ES-I3 (cell line): Measurements from ENCODE around the gene GRHPR.
"Not testable (repeated sequence)": the region's sequence is repeated elsewhere in the genome, so short reads cannot be mapped to it uniquely, and the experiment has no call there.

Source experiments
- H3K36me3 ChIP-seq: 2 replicates; pipeline ENCODE4 v1.6.1; 2013; ENCODE audit warnings: mild to moderate bottlenecking, low read length, control low read depth, moderate library complexity; ENCODE audit not compliant: insufficient read depth
- H3K4me1 ChIP-seq: 2 replicates; pipeline ENCODE4 v1.6.1; 2013; ENCODE audit warnings: mild to moderate bottlenecking, control low read depth, low read length; ENCODE audit not compliant: insufficient read depth
- H3K9ac ChIP-seq: 2 replicates; pipeline ENCODE4 v1.6.1; 2013; ENCODE audit warnings: low read depth, mild to moderate bottlenecking, low read length, moderate library complexity
- H3K9me3 ChIP-seq: 2 replicates; pipeline ENCODE4 v1.6.1; 2013; ENCODE audit warnings: mild to moderate bottlenecking, low read length, moderate library complexity; ENCODE audit not compliant: control insufficient read depth, insufficient read depth

GRHPR gene

GRCh38 chr9:37385286-37385685 lies 37.2 kb upstream of the GRHPR start:
- H3K36me3 ChIP-seq, result no peaks in the 10 kb centered on the region
- no peaks in the 10 kb centered on the region for H3K9me3 ChIP-seq
- peaks cover 6% of the 10 kb centered on the region; the same call in 1 of the 2 replicates for H3K4me1 ChIP-seq
- no peak overlapping the region for H3K9ac ChIP-seq

- H3K9me3 ChIP-seq, result no peaks in the 10 kb centered on the region
- H3K4me1 ChIP-seq, result peaks cover 6% of the 10 kb centered on the region; the same call in 1 of the 2 replicates
- H3K9ac ChIP-seq, result no peak overlapping the region
- H3K36me3 ChIP-seq, result no peaks in the 10 kb centered on the region
Observed at GRCh38 chr9:37386988-37387387, 35.5 kb upstream of the GRHPR start.

GRCh38 chr9:37390759-37391158 lies 31.7 kb upstream of the GRHPR start:
- Histone ChIP-seq H3K4me1 (no peaks in the 10 kb centered on the region), H3K9ac (no peak overlapping the region), H3K9me3 (no peaks in the 10 kb centered on the region), H3K36me3 (no peaks in the 10 kb centered on the region)

- H3K4me1 ChIP-seq, result no peaks in the 10 kb centered on the region
- no peaks in the 10 kb centered on the region for H3K36me3 ChIP-seq
- H3K9ac ChIP-seq, result no peak overlapping the region
- H3K9me3 ChIP-seq, result no peaks in the 10 kb centered on the region
Observed at GRCh38 chr9:37392272-37392671, 30.2 kb upstream of the GRHPR start.

- Histone ChIP-seq H3K4me1 (no peaks in the 10 kb centered on the region), H3K9ac (no peak overlapping the region), H3K36me3 (no peaks in the 10 kb centered on the region), H3K9me3 (no peaks in the 10 kb centered on the region)
Observed at GRCh38 chr9:37395229-37395628, 27.3 kb upstream of the GRHPR start.

- H3K4me1 ChIP-seq, result no peaks in the 10 kb centered on the region
Observed at GRCh38 chr9:37395663-37396062, 26.8 kb upstream of the GRHPR start.

GRCh38 chr9:37397948-37398347 lies 24.5 kb upstream of the GRHPR start:
- not testable (repeated sequence) for H3K9me3 ChIP-seq, H3K36me3 ChIP-seq, H3K9ac ChIP-seq, H3K4me1 ChIP-seq

More at GRCh38 chr9:37395663-37396062, 26.8 kb upstream of the GRHPR start:
- H3K36me3 ChIP-seq, result no peaks in the 10 kb centered on the region
- H3K9me3 ChIP-seq, result no peaks in the 10 kb centered on the region
- no peak overlapping the region for H3K9ac ChIP-seq

- Histone ChIP-seq H3K9me3 (no peaks in the 10 kb centered on the region), H3K4me1 (no peaks in the 10 kb centered on the region), H3K36me3 (no peaks in the 10 kb centered on the region), H3K9ac (no peak overlapping the region)
Observed at GRCh38 chr9:37398464-37399025, 24.0 kb upstream of the GRHPR start.

GRCh38 chr9:37399336-37399735 lies 23.2 kb upstream of the GRHPR start:
- no peaks in the 10 kb centered on the region for H3K36me3 ChIP-seq
- H3K4me1 ChIP-seq, result no peaks in the 10 kb centered on the region
- H3K9me3 ChIP-seq, result no peaks in the 10 kb centered on the region
- no peak overlapping the region for H3K9ac ChIP-seq

GRCh38 chr9:37404590-37404989 lies 17.9 kb upstream of the GRHPR start:
- Histone ChIP-seq H3K9me3 (no peaks in the 10 kb centered on the region), H3K36me3 (no peaks in the 10 kb centered on the region), H3K9ac (no peak overlapping the region), H3K4me1 (no peaks in the 10 kb centered on the region; the same call in 1 of the 2 replicates)

GRCh38 chr9:37405350-37405749 lies 17.1 kb upstream of the GRHPR start:
- H3K9ac ChIP-seq, result no peak overlapping the region
- H3K9me3 ChIP-seq, result no peaks in the 10 kb centered on the region
- no peaks in the 10 kb centered on the region; the same call in 1 of the 2 replicates for H3K4me1 ChIP-seq
- no peaks in the 10 kb centered on the region for H3K36me3 ChIP-seq

GRCh38 chr9:37405764-37406380 lies 16.6 kb upstream of the GRHPR start:
- H3K9ac ChIP-seq, result no peak overlapping the region
- H3K4me1 ChIP-seq, result peaks cover 5% of the 10 kb centered on the region; the same call in 1 of the 2 replicates
- no peaks in the 10 kb centered on the region for H3K9me3 ChIP-seq
- H3K36me3 ChIP-seq, result no peaks in the 10 kb centered on the region

- Histone ChIP-seq H3K9ac (no peak overlapping the region), H3K36me3 (no peaks in the 10 kb centered on the region), H3K4me1 (peaks cover 14% of the 10 kb centered on the region; the same call in 1 of the 2 replicates), H3K9me3 (no peaks in the 10 kb centered on the region)
Observed at GRCh38 chr9:37406603-37407401, 15.7 kb upstream of the GRHPR start.

GRCh38 chr9:37407468-37407867 lies 15.0 kb upstream of the GRHPR start:
- no peaks in the 10 kb centered on the region for H3K36me3 ChIP-seq
- H3K9ac ChIP-seq, result no peak overlapping the region
- no peaks in the 10 kb centered on the region for H3K9me3 ChIP-seq
- H3K4me1 ChIP-seq, result peaks cover 21% of the 10 kb centered on the region; the same call in 1 of the 2 replicates
